Measurements from ENCODE around the gene TFDP1.
"Not testable (repeated sequence)": the region's sequence is repeated elsewhere in the genome, so short reads cannot be mapped to it uniquely, and the experiment has no call there.

Gene TFDP1

DNA sequence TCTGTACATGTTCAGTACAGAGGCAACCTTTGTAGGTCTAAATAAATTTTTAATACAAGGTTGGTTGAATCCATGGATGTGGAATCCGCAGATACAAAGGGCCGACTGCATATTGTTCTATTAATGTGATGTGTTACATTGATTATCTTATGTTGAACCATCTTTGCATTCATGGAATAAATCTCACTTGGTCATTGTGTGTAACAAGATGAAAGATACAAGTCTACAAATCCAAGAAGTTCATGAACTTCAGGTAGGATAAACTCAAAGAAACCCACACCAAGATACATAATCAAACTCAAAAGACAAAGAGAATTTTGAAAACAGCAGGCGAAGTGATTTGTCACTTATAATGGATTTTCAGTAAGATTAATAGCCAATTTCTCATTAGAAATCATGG, 8.0 kb upstream of the TFDP1 start:
- DNase-seq: no peak

DNA sequence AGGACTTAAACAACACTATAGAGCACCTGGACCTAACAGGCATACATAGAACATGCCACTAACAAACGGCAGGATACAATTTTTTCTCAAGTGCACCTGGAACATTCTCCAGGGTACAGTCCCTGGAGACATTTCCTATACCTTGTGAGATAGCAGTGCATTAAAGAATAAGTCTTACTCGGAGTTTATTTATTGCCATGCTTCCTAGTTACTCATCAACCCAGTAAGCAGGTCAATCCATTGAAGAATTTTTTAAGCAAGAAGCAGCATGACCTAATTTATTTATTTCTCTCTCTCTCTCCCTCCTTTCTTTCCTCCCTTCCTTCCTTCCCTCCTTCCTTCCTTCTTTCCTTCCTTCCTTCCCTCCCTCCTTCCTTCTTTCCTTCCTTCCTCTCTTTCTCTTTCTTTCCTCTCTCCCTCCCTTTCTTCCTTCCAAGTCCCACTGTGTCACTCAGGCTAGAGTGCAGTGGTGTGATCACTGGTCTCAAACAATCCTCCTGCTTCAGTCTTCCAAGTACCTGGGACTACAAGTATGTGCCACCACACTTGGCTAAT, 6.6 kb upstream of the TFDP1 start:
- no peak for DNase-seq

DNA sequence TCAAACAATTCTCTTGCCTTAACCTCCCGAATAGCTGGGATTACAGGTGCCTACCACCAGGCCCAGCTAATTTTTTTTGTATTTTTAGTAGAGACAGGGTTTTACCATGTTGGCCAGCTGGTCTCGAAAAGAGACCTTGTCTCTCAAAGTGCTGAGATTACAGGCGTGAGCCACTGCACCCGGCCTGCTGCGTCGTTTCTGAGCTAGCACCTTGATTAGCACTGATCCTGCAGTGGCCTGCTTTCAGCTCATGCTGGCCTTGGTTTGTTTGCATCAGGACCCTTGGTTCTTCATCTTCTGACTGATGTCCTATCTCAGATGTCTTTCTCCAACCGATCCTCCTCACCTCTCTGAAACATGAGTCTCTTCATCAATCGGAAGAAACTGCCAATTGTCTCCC, 4.9 kb upstream of the TFDP1 start:
- no peak for DNase-seq

DNA sequence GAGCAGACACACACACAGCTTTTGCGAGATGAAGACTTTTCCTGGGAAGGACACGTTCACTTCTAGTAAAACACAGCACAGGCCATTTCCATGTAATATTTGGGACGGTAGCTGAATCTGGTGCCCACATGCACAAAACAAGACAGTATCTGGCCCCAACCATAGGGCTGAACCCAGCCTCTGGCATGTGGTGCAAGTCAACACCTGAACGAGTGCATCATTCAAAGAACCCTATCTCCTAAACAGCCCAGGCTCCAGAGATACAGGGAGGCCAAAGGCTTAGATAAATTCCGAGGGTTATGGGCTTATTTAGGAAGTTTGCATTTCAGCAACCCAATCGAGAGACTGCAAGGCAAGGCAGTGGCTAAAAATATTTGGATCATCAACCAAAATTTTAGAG, 2.7 kb upstream of the TFDP1 start:
- no peak for DNase-seq

DNA sequence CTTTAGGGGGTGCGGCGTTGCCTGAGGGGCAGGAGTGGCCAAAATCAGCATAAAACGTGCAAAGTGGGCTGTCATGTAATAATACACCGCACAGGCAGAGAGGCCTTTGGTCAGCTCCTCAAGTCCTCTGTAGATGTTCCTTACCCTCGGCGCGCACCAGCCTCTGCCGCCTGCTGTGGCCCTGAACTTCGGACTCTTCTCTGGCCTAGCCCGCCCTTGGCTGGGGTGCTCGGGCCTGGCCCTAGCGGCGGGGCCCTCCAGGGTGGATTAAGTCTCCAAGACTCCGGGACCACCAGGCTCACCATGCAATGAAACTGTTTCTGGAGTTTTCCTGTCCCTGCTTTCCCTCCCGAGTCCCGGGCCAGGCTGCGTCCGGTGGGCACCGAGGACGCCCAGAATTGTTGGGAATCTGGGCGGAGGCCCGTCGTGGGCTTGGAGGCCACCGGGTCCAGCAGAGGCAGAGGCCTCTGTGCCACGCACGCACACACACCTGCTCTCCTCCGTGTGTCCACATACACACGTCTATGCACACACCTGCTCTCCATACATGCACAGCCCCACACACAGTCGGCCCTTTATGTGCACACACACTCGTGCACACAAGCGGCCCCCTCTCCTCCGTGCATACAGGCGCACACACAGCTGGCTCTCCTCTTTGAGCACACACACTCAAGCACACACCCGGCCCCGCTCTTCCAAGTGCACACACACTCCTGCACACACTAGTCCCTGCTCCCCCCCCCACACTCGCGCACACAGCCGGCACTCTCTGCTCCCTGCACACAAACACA, 1.5 kb upstream of the TFDP1 start:
- no peak for DNase-seq

DNA sequence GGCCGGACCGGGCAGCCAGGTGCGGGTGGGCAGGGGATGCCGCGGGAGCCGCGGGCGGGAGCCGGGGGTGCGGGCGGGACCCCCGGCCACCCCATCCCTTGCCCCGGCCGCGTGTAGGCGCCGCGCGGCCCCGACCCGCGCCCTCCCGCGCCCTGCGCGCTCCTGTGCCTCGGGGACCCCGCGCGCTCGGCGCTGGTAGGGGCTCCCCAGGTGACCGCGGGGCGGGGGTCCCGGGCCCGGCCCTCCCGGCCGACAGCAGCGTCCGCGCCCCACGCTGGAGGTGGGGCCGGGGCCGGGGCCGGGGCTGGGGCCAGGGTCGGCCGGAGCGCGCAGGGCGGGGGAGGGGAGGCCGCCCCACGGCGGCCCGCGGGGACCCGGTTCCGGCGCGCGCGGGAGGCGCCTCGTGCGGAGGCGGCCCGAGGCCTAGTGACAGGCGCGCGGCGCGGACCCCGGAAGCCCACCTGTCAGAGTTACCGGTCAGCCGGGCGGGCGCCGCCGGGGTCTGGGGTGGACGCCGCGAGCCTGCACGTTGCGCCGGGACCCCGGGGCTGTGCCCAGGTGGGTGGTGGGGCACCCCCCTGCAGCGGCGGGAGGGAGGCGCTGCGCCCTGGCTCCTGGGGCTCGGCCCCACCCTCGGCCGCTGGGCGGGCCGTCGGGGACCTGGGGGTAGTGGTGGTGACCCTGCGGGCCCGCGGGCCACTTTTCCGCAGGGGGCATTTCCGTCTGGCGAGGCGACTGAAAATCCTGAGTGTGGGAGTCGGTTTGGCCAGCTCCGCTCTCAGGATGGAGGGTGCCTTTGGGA, 518 bp downstream of the TFDP1 start:
- DNase-seq: no peak

DNA sequence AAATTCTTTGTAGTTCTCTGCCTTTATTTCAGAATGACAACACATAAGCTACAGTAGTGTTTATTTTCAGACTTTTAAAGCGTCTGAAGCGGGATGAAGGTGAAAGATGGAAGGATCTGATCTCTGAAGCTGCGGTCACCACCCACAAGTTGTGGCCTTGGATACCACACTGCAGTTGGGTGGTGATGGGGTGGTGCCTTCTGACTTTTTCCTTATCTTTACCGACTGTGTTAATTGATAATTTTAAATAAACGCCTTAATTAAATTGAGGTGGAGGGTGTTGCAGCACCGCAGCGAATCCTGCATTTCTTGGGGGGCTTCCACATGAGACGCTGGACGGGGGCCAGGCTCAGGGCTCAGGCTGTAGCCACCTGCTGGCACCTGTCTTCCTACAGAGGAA, 1.3 kb downstream of the TFDP1 start:
- no peak for DNase-seq

DNA sequence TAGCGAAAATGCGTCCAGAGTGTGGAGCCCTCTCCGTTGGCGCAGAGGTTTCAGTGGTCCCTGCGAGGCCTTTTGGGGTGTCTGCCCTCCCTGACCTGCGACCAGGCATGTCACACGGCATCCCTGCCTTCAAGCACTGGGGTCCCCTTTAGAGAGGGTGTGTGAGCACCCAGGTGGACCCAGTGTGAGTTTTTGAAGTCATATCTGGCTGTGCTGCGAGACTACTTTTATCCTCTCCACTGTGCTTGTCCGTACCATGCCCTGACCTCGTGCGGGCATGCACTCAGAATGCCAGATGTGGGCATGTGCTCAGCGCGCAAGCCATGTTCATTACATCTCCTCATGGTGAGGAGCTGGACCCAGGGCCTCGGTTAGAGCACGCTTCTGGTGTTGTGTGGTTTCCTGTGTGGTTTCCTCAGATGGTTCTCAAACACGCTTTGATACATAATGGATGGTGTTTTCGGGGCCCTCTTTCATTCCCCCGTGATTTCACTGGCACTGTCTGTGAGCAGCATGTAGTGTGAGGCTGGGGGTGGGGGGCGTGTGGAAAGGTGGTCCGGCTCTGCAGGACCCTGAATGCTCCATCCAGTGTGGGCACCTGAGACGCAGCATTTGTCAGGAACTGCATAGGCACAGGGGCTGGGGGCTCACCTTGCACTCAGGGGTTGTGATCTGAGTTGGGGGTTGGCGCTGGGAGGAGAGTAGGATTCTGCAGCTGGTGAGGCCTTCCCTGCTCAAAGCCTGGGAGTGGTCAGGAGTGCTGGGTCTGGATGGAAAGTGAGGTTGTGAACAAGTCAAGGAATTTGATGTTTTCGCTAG, 2.3 kb downstream of the TFDP1 start:
- no peak for DNase-seq

DNA sequence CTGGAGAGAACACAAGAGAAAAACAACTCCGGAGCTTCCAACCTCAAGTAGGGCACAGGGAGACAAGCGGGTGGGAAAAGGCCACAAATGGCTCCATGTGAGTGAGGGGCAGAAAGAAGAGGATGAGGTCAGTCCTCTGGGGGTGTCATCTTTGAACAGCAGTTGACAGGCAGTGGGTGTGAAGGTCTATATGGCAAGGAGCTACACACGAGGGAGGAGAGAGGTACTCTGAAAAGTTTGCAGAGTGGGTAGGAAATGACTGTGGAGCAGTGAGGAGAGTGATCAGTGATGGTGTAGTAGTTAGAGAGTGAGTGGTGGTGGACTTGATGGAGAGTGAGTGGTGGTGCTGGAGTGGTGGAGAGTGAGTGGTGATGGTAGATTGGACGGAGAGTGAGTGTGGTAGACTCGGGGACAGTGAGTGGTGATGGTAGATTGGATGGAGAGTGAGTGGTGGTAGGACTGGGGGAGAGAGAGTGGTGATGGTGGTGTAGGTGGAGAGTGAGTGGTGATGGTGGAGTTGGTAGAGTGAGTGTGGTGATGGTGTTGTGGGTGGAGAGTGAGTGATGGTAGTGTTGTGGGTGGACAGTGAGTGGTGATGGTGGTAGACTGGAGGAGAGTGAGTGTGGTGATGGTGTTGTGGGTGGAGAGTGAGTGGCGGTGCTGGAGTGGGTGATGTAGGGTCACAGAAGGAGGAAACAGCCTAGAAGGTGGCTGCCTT, 4.0 kb downstream of the TFDP1 start:
- no peak for DNase-seq

DNA sequence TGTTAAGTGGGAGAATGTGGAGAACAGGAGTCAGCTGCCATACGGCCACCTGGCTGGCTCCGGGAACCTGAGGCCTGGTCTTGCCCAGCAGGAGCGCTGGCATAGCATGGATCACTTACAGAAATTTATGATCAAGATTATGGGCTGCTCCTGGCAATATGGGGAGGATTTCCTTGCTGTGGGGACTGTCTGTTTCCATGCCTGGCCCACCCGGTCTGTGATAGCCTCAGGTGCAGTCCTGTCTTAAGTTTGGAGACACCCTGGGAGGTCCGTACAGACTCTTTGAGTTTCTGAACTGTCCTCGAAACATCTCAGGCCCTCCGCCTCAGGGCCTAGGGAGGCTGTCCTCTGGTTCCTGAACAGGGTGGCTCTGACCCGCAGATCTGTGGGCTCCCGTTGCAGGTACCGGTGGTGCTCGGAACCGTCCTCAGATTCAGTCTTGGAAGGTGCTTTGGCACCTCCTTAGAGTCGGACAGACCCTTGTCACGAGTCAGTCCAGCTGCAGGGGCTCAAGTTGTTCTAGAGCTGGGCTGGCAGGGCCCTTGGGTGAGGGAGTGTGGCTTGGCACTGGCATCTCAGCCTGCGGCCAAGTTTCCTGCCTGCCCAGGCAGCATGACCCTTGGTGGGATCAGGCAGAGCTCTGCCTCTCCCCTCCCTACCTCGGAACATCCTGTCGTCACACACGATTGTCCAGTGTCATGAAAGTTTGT, 4.9 kb downstream of the TFDP1 start:
- DNase-seq: no peak

DNA sequence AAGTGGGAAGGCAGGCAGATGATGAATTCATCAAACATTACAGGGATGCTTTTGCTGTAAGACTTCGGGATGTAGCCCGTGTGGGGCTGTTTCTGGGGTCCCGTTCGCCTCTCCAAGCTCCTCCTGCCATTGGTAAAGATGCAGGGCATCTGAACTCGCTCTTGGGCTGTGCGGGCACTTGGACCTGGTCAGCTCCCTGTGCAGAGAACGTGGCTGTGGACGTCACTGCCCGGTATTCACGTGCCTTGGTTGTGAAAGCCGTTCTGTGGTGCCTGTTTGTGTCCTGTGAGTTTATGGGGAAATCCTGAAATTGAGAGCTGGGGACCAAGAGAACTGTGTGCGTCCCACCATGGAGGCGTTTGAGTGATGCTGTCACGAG, 5.4 kb downstream of the TFDP1 start:
- DNase-seq: no peak

DNA sequence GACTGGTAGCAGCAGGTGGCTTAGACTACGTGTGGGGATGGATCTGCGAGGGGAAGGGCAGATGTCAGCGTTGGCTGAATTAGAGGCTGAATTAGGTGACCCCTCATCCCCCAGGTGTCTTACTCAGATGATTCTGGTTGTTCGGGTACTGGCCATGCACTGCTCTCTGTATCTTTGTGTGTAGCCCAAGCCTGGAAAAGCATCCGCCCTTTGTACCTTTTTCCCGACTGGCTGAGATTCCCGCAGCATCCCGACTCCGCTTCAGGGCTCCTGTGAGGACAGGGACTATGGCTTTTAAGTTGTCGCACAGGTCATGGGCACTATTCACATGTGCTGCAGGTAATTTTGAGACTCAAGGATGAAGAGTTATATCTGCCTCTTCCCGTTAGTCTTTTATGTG, 7.2 kb downstream of the TFDP1 start:
- no peak for DNase-seq

DNA sequence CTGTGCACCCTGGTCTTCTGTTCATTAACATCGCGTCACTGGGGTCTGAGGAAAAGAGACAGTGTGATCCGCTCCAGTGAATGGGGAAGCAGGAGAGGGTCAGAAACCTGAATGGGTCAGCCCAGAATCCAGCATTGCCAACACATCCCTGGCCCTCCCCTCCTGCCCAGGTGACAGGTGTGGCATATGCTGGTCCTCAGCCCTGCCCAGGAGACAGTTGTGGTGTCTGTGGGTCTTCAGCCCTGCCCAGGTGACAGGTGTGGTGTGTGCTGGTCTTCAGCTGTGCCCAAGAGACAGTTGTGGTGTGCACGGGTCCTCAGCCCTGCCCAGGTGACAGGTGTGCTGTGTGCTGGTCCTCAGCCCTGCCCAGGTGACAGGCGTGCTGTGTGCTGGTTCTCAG, 8.0 kb downstream of the TFDP1 start:
- DNase-seq: no peak

DNA sequence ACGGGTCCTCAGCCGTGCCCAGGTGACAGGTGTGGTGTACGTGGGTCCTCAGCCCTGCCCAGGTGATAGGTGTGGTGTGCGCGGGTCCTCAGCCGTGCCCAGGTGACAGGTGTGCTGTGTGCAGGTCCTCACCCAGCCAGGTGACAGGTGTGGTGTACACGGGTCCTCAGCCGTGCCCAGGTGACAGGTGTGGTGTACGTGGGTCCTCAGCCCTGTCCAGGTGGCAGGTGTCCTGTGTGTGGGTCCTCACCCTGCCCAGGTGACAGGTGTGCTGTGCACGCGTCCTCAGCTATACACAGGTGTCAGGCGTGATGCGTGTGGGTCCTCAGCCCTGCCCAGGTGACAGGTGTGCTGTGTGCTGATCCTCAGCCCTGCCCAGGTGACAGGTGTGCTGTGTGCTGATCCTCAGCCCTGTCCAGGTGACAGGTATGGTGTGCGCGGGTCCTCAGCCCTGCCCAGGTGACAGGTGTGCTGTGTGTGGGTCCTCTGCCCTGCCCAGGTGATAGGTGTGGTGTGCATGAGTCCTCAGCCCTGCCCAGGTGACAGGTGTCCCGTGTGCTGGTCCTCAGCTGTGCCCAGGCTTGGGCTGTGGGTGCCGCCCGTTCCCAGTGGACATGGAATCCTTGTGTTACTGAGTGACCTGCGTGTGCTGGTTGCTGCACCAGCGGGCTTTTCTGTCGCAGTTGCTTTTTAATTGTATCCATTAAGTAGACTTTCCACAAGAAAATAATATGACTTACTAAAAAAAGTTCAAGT, 9.7 kb downstream of the TFDP1 start:
- not testable (repeated sequence) for DNase-seq

DNA sequence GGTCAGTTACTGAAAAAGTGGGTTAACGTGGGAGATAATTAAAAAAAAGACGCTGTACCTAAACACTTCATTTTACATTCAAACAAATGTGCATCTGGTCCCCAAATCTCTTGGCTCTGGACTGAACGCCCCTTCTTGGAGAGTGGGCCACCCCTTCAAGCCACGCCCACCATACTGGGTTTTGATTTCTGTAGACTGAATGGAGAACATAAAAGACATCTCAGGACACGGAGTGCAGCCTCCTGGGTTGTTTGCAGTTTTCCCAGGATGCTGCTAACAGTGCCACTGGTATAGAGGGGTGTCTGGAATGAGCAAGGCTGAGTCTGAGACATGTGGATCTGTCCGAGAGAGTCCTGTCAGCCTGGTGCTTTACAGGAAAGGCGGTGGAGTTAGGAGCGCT, 10.6 kb downstream of the TFDP1 start:
- DNase-seq: no peak

DNA sequence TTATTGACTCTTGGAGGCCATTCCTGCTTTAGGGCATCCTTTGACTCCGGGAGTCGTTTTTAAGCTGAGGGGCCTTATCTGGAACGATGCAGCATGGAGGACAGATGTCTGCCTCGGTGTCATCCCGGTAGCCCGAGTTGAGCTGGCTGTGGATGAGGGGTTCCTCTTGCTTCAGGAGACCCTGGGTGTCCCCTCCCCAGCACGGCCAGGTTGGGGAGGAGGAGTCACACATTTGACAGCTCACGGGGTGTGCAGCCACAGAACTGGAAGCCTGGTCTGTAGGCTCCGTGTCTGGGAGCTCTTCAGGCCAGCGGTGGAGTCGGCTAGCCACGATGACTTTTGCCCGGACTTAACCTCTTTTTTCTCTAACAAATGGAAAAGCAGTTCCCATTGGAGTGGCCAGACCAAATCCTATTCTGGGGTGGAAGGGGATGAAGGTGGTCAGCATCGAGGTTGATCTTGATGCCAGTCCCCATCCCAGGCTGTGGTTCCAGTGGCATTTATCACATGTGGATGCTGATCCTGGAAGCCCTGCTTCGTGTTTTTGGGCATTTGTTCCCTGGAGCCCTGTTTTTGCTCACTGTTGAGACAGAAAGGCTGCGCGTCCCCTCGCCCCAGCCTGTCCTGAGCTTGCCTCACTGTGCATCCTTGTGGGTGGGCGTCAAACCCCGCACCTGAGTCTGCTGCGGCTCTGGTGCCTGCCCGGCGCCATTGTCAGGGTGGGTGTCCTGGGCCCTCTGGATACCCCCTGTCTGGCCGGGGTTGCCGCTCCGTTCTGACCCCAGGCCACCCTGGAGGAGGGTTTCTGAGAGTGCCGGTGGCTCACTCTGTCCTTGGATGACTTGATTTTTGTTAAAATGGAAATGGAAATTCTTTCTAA, 12.0 kb downstream of the TFDP1 start:
- no peak for DNase-seq

DNA sequence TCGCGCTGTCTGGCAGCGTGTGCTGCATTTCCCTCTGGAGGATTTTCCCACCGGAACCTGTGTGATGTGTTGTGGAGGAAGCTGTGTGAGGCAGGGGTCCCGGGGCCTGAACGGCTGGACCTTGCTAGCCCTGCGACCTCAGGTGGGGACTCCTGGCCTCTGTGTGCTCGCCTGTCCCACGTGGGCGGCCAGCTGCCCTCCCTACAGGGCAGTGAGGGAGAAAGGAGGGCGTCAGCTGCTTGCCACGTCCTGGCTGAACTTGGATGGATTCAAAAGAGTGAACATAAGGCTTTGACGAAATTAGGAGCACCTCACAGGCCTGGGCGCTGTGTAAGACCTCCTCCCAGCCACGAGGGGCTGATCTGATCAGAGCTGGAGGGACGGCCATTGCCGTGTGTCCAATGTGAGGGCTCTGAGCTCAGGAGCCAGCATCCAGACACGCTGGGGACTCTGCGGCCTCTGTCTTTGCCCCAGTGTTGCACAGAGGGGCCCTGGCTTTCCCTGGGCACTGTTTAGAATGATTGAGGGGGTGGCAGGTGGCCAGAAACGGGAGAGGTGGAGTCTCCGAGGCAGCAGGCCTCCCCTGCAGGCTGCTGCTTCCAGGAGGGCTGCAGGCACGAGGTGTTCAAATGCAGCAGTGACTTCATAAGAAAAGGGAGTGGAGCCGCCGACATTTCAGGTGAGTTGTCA, 13.0 kb downstream of the TFDP1 start:
- no peak for DNase-seq

DNA sequence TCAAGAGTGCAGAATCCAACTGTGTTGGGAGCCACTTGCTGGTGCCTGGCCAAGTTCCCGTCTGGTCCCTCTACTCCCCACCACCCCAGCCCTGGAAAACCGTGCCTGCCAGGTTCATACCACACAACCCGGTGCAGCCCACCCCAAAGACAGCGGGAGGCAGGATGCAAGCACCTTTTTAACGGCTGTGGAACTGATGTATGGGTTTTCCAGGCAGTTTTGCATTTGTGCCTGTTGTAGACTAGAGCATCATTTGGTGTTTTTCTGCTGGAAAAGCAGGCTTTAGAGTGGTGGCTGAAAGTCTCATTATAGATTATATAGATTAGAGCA, 13.5 kb downstream of the TFDP1 start:
- DNase-seq: no peak

DNA sequence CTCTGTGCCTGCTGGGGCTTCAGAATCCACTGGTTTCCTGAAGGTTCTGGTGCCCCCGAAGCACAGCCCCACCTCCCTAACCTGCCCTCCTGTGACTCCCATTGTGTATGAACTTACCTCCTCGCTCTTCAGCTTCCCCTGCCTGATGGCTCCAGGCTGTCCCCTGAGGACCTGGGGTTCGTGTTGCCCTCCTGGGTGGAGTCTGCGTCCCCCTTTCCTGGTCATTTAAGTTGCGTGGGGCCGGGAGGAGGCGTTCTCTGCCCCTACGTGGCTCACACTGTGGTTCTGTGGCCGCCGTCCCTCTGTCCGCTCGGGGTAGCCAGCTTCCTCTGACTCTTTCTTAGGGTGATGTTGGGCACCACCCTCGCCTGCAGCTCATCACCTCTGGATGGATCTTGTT, 13.9 kb downstream of the TFDP1 start:
- DNase-seq: no peak

DNA sequence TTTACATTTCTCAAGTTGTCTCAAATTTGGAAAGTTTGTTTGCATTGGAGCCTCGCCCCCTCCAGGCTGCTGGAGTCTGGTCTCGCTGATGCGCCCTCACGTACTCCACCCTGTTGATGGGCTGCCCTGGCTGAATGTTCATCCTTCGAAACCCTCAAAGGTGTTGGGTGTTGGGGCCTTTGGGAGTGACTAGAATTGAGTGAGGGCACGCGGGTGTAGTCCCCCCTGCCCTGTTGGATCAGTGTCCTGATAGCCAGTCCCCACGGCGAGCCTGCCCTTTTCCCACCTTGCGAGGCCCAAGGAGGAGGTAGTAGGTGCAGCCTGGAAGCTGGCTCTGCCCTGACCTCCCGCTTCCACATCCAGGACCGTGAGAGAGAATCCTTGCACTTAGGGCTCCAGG, 14.8 kb downstream of the TFDP1 start:
- DNase-seq: no peak

All from activated CD4-positive, alpha-beta T cell treated with anti-CD3 and anti-CD28 coated beads for 4 hours (primary cell).